ENCODE data around the gene ARHGAP22.

DNA sequence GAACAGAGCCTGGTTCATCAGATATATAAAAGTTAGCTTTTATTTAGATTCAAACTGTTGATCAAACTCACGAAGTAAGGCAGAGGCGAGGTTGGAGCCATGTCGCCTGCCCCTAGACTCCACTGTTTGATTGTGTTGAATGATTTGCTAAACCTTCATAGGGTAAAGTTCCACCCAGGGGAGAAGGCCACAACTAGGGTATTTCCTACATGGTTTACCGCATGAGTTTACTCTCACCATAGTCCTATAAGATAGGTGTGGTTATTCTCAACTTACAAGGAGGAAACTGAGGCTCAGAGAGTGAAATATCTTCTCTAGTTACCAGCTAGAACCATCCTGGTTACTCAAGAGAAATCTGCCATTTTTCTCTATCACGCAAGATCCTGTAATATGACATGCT lies 31.8 kb downstream of the ARHGAP22 start:
- no peak for TF ChIP-seq PBX3 (IDR thresholded peaks at IDR 0.05)
- no peak for TF ChIP-seq EP300 (IDR thresholded peaks at IDR 0.05; ENCODE audit: borderline replicate concordance in 1 of 2, low read depth in 1 of 2, low read length in 1 of 2)
- TF ChIP-seq, protein P1, sequence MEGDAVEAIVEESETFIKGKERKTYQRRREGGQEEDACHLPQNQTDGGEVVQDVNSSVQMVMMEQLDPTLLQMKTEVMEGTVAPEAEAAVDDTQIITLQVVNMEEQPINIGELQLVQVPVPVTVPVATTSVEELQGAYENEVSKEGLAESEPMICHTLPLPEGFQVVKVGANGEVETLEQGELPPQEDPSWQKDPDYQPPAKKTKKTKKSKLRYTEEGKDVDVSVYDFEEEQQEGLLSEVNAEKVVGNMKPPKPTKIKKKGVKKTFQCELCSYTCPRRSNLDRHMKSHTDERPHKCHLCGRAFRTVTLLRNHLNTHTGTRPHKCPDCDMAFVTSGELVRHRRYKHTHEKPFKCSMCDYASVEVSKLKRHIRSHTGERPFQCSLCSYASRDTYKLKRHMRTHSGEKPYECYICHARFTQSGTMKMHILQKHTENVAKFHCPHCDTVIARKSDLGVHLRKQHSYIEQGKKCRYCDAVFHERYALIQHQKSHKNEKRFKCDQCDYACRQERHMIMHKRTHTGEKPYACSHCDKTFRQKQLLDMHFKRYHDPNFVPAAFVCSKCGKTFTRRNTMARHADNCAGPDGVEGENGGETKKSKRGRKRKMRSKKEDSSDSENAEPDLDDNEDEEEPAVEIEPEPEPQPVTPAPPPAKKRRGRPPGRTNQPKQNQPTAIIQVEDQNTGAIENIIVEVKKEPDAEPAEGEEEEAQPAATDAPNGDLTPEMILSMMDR (IDR thresholded peaks at IDR 0.05): no peak
